HG02938 (cell line): ENCODE data around the gene ARHGAP6.
A peak's percentile ranks its signal among the peaks of the same experiment; 100 is the strongest.
"Not testable (repeated sequence)": the region's sequence is repeated elsewhere in the genome, so short reads cannot be mapped to it uniquely, and the experiment has no call there.

ENCODE experiments used
- ATAC-seq: cut with Tn5 transposase; IDR thresholded peaks from one replicate; pipeline ENCODE4 v1.9.1; 2021; ENCODE audit warnings: mild to moderate bottlenecking, moderate library complexity; ENCODE audit not compliant: unreplicated experiment

Gene ARHGAP6

GRCh38 chrX:11124112-11124511 lies 541.6 kb downstream of the ARHGAP6 start:
- ATAC-seq, result no peak

GRCh38 chrX:11123087-11123486 lies 542.6 kb downstream of the ARHGAP6 start:
- not testable (repeated sequence) for ATAC-seq

GRCh38 chrX:11119313-11119943 lies 546.3 kb downstream of the ARHGAP6 start:
- no peak for ATAC-seq

- no peak for ATAC-seq
Observed at GRCh38 chrX:11117745-11118144, 548.0 kb downstream of the ARHGAP6 start.

- no peak for ATAC-seq
Observed at GRCh38 chrX:11113731-11114130, 552.0 kb downstream of the ARHGAP6 start.

GRCh38 chrX:11111947-11112346 lies 553.8 kb downstream of the ARHGAP6 start:
- no peak for ATAC-seq

GRCh38 chrX:11111037-11111851 lies 554.5 kb downstream of the ARHGAP6 start, which contains the start of gene HCCS:
HCCS (plus strand) TSS chrX:11111332; CDS start chrX:11112061, 729 bp downstream.
- peak; percentile 93 for ATAC-seq

- ATAC-seq, result no peak
Observed at GRCh38 chrX:11109968-11110367, 555.8 kb downstream of the ARHGAP6 start.

- ATAC-seq, result no peak
Observed at GRCh38 chrX:11108253-11108941, 557.3 kb downstream of the ARHGAP6 start.

- no peak for ATAC-seq
Observed at GRCh38 chrX:11105080-11105479, 560.6 kb downstream of the ARHGAP6 start.

GRCh38 chrX:11103751-11104150 lies 562.0 kb downstream of the ARHGAP6 start:
- ATAC-seq, result no peak

- ATAC-seq, result no peak
Observed at GRCh38 chrX:11103006-11103405, 562.7 kb downstream of the ARHGAP6 start.

GRCh38 chrX:11100281-11101035 lies 565.3 kb downstream of the ARHGAP6 start:
- ATAC-seq, result no peak

GRCh38 chrX:11099465-11099864 lies 566.3 kb downstream of the ARHGAP6 start:
- no peak for ATAC-seq

GRCh38 chrX:11097933-11098332 lies 567.8 kb downstream of the ARHGAP6 start:
- ATAC-seq, result no peak

GRCh38 chrX:11089802-11090201 lies 575.9 kb downstream of the ARHGAP6 start:
- ATAC-seq, result no peak
